Measurements from ENCODE around the gene NME7. TPM values are rescaled to one million over a fixed set of nuclear protein-coding genes. Genes with fewer than 3 reads are reported as not detected.

The NME7 gene
- total RNA-seq (1 to 10 TPM; 7.8 to 8.6 TPM), polyA plus RNA-seq (10 to 100 TPM; 10.2 to 26.5 TPM)

- no peaks in the 10 kb centered on the region for H3K9me3 ChIP-seq (ENCODE audit: control insufficient read depth in 4 of 4, low read length in 3 of 4)
- peaks cover 2 to 17% (median 12%) of the 10 kb centered on the region in 4 donors for H3K4me1 ChIP-seq (ENCODE audit: control insufficient read depth in 4 of 4, insufficient read depth in 4 of 4, low read length in 3 of 4)
- H3K9ac ChIP-seq (ENCODE audit: low read depth in 1 of 2, low read length in 2 of 2): peak within 1 kb of the TSS; percentile 44 to 95
- WGBS: under 1% methylated on average over 37 of the region's 37 CpGs
- peaks cover 0 to 8% (median 3%) of the 10 kb centered on the region in 4 donors for H3K36me3 ChIP-seq (ENCODE audit: control insufficient read depth in 4 of 4, insufficient read depth in 3 of 4, low read depth in 1 of 4, low read length in 3 of 4)
- H3K4me3 ChIP-seq (ENCODE audit: low read depth in 1 of 3, low read length in 3 of 3): peak within 1 kb of the TSS; percentile 54 to 100 (median 85)
- H3K27me3 ChIP-seq (ENCODE audit: control insufficient read depth in 4 of 4, insufficient read depth in 4 of 4, low read length in 3 of 4): no peaks in the 10 kb centered on the region
- H3K27ac ChIP-seq (ENCODE audit: low read depth in 1 of 2, low read length in 2 of 2): peak within 1 kb of the TSS; percentile 83 to 88
- peak; percentile 97 for DNase-seq (ENCODE audit: low spot score)
- TF ChIP-seq EGR1 (IDR thresholded peaks at IDR 0.05; ENCODE audit: low read depth in 2 of 2): peak; percentile 80 to 96
- peak; percentile 31 for TF ChIP-seq TAF1 (conservative IDR thresholded peaks at IDR 0.05)
- peak; percentile 32 for TF ChIP-seq REST (IDR thresholded peaks at IDR 0.05)
- peak; percentile 17 for TF ChIP-seq ZBTB33 (IDR thresholded peaks at IDR 0.05)
- TF ChIP-seq NR2F2 (IDR thresholded peaks at IDR 0.05): peak; percentile 50
- peak in 1 of 2 donors; percentile 31 for TF ChIP-seq JUND (IDR thresholded peaks at IDR 0.05)
- no peak for TF ChIP-seq HNF4G (IDR thresholded peaks at IDR 0.05)
- TF ChIP-seq GABPA (IDR thresholded peaks at IDR 0.05 in 1 of 2, conservative IDR thresholded peaks at IDR 0.05 in 1 of 2): peak; percentile 91 to 98
- peak; percentile 97 for TF ChIP-seq MAX (IDR thresholded peaks at IDR 0.05)
- no peak for TF ChIP-seq ATF3 (IDR thresholded peaks at IDR 0.05)
- TF ChIP-seq SP1 (IDR thresholded peaks at IDR 0.05): peak; percentile 72
- TF ChIP-seq CTCF (IDR thresholded peaks at IDR 0.05; ENCODE audit: low read depth, low read length, missing input control): no peak
- no peak for TF ChIP-seq FOXA2 (IDR thresholded peaks at IDR 0.05)
- peak; percentile 96 for TF ChIP-seq YY1 (IDR thresholded peaks at IDR 0.05)
- TF ChIP-seq FOXA1 (IDR thresholded peaks at IDR 0.05): no peak
- no peak for TF ChIP-seq HNF4A (conservative IDR thresholded peaks at IDR 0.05)
- peak; percentile 30 to 32 for TF ChIP-seq RXRA (IDR thresholded peaks at IDR 0.05)
- peak; percentile 35 to 37 for TF ChIP-seq RAD21 (IDR thresholded peaks at IDR 0.05)
Measured at GRCh38 chr1:169367686-169368405, at the start of gene NME7, which contains the start of gene BLZF1. Gene NME7, minus strand, starts transcription at chr1:169367797. Its CDS starts 87 bp downstream, at chr1:169367710. Gene BLZF1, plus strand, starts transcription at chr1:169368195. Its CDS starts 1,328 bp downstream, at chr1:169369523.

All from liver (tissue), 9 donors.